T-helper 17 cell (primary cell): Measurements from ENCODE around the gene SPSB4. TPM values are rescaled to one million over a fixed set of nuclear protein-coding genes. Genes with fewer than 3 reads are reported as not detected.

Source experiments
- ATAC-seq: fragments of 150-1000 bp; cut with Tn5 transposase; 2 replicates; pipeline ENCODE4 v1.10.0; 2021; ENCODE audit warnings: mild to moderate bottlenecking, moderate library complexity
- DNase-seq, 3 donors: peaks; one replicate each; pipeline versions ENCODE4 v3.0.0 to v3.0.0-alpha.2; 2020 to 2021
- H3K9me3 ChIP-seq: one replicate; pipeline ENCODE4 v1.7.0; 2013; ENCODE audit warnings: low read length, mild to moderate bottlenecking; ENCODE audit not compliant: control insufficient read depth, poor library complexity, severe bottlenecking
- H3K27ac Mint-ChIP-seq: one replicate; pipeline ENCODE4 v1.8.0; 2022; ENCODE audit warnings: mild to moderate bottlenecking, moderate library complexity, mixed read lengths
- H3K27me3 Mint-ChIP-seq: one replicate; pipeline ENCODE4 v1.8.0; 2022; ENCODE audit warnings: mixed read lengths
- H3K36me3 Mint-ChIP-seq: one replicate; pipeline ENCODE4 v1.8.0; 2022; ENCODE audit warnings: low read depth, mixed read lengths
- H3K4me1 Mint-ChIP-seq: one replicate; pipeline ENCODE4 v1.8.0; 2022; ENCODE audit warnings: mild to moderate bottlenecking, mixed read lengths
- H3K4me3 Mint-ChIP-seq: one replicate; pipeline ENCODE4 v1.8.0; 2022; ENCODE audit warnings: mild to moderate bottlenecking, moderate library complexity, mixed read lengths
- total RNA-seq, 4 donors: library from RNA in 2 of 4; stranded (reverse) in 2 of 4; gene quantifications; one replicate each; pipeline ENCODE4 v1.2.3 and lab custom pipeline; 2022 to 2026

The SPSB4 gene
- total RNA-seq, 2 donors from 2014 or later: not detected

DNA sequence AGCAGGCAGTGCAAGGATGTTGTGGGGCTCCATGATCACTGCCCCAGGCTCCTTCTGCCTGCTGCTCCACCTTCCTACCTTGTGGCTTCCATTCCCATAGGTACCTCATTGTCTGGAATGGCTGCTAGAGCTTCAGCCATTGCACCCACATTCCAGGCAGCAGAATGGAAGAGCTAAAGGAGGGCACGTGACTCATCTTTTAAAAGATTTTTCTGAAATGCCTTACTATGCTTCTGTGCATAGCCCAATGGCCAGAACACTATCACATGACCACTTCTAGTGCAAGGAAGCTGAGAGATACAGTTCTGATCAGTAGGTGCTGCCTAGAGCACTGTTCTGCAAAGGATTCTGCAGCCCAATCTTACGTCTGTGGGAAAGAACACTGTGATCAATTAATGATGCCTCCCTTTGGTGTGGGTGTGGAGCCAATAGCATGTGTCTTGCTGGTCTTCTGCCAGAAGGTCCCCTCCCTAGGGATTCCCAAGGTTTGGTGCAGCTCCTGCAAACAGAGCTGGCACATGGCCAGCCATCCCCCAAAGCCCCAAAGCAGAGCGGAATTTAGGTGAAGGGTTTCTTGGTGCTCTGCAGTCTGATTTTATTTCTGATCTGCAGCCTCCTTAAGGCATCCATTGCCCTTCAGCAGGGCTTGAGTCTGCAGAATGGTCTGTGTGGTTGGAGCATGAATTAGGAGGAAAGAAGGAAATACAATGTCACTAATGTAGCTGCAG, 34.4 kb downstream of the SPSB4 start:
- H3K27ac Mint-ChIP-seq: no peak overlapping the region
- no peaks in the 10 kb centered on the region for H3K9me3 ChIP-seq
- peaks cover 4% of the 10 kb centered on the region for H3K4me1 Mint-ChIP-seq
- DNase-seq: no peak
- H3K27me3 Mint-ChIP-seq: peaks cover 76% of the 10 kb centered on the region
- no peak overlapping the region for H3K4me3 Mint-ChIP-seq
- peaks cover 6% of the 10 kb centered on the region for H3K36me3 Mint-ChIP-seq
- no peak for ATAC-seq

GRCh38 chr3:141086188-141086587, 35.0 kb downstream of the SPSB4 start:
- DNase-seq (no peak), ATAC-seq (no peak)
- H3K4me3 Mint-ChIP-seq: no peak overlapping the region
- peaks cover 77% of the 10 kb centered on the region for H3K27me3 Mint-ChIP-seq
- peaks cover 6% of the 10 kb centered on the region for H3K36me3 Mint-ChIP-seq
- H3K4me1 Mint-ChIP-seq: peaks cover 4% of the 10 kb centered on the region
- H3K27ac Mint-ChIP-seq: no peak overlapping the region
- H3K9me3 ChIP-seq: no peaks in the 10 kb centered on the region

- Mint-ChIP-seq H3K4me3 (no peak overlapping the region), H3K27me3 (peaks cover 74% of the 10 kb centered on the region), H3K27ac (no peak overlapping the region), H3K36me3 (peaks cover 6% of the 10 kb centered on the region), H3K4me1 (peaks cover 4% of the 10 kb centered on the region)
- ATAC-seq (no peak), DNase-seq (no peak)
- no peaks in the 10 kb centered on the region for H3K9me3 ChIP-seq
Measured at GRCh38 chr3:141087076-141087777, 36.1 kb downstream of the SPSB4 start.

DNA sequence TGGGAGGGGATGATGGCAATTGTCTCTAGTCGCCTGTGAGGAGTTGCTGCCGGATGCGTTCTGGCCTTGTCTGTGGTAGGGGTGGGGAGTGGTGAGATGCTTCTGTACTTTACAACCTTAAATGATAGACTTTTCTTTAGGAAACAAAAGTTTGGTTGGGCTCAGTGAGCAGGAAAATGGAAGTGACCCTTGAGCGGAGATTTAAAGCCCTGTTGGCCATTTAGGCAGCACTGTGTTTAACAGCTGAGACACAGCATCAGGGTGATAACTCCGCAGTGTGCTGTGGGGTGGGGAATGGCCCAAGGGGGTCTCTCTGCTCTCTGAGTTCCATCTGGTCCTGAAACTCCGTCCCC, 36.6 kb downstream of the SPSB4 start:
- Mint-ChIP-seq H3K27ac (no peak overlapping the region), H3K4me3 (no peak overlapping the region), H3K4me1 (peaks cover 4% of the 10 kb centered on the region), H3K27me3 (peaks cover 69% of the 10 kb centered on the region), H3K36me3 (peaks cover 6% of the 10 kb centered on the region)
- no peak for DNase-seq
- no peak for ATAC-seq
- H3K9me3 ChIP-seq: no peaks in the 10 kb centered on the region

- ATAC-seq: no peak
- H3K4me3 Mint-ChIP-seq: no peak overlapping the region
Measured at GRCh38 chr3:141089339-141090152, 38.4 kb downstream of the SPSB4 start.

DNA sequence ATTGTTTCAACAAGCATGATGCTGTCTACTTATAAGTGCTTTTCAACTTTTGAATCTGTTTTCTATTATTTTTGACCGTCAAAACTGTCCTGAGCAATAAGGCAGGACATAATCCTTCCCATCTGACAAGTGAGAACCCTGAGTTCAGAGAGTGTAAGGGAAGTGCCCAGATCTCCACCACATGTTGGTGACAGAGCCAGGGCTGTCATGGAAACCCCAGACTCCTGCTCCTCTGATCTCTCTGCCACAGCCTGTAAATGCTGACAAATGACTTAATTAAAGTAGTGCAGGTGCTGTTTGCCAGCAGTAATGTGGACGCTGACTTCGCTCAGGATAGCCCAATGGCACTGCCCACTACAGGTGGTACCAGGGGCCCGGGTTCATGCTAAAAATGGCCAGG, 40.3 kb downstream of the SPSB4 start:
- H3K36me3 Mint-ChIP-seq: peaks cover 6% of the 10 kb centered on the region
- H3K4me3 Mint-ChIP-seq: no peak overlapping the region
- ATAC-seq (no peak), DNase-seq (no peak)
- no peak overlapping the region for H3K27ac Mint-ChIP-seq
- no peaks in the 10 kb centered on the region for H3K9me3 ChIP-seq
- peaks cover 43% of the 10 kb centered on the region for H3K27me3 Mint-ChIP-seq
- H3K4me1 Mint-ChIP-seq: peaks cover 3% of the 10 kb centered on the region

More at GRCh38 chr3:141089339-141090152, 38.4 kb downstream of the SPSB4 start:
- H3K27me3 Mint-ChIP-seq: peaks cover 62% of the 10 kb centered on the region
- no peaks in the 10 kb centered on the region for H3K9me3 ChIP-seq
- no peak overlapping the region for H3K27ac Mint-ChIP-seq
- H3K36me3 Mint-ChIP-seq: peaks cover 6% of the 10 kb centered on the region
- DNase-seq: no peak
- H3K4me1 Mint-ChIP-seq: peaks cover 3% of the 10 kb centered on the region

DNA sequence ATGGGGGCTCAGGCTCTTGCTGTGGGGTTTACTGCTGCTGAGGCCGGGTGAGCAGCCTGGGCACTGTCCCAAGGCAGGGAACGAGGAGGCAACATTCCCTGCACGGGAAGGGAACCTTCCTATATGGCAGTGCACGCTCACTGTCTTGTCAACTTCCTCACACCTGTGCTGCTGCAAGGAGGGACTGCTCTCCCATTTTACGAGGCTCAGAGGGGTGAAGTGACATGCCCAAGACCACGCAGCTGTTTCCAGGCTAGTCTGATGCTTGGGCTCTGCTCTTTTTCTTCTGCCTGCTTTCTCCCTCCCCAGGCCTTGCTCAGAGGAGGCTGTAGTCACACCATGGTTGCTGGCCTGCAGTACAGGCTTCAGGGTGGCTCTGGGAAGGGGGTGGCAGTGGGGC, 41.5 kb downstream of the SPSB4 start:
- no peaks in the 10 kb centered on the region for H3K9me3 ChIP-seq
- peaks cover 6% of the 10 kb centered on the region for H3K36me3 Mint-ChIP-seq

GRCh38 chr3:141093397-141093796, 42.2 kb downstream of the SPSB4 start:
- ATAC-seq: no peak
- Mint-ChIP-seq H3K27ac (no peak overlapping the region), H3K36me3 (peaks cover 6% of the 10 kb centered on the region), H3K4me1 (peaks cover 3% of the 10 kb centered on the region), H3K4me3 (no peak overlapping the region), H3K27me3 (peaks cover 27% of the 10 kb centered on the region)
- no peak for DNase-seq
- no peaks in the 10 kb centered on the region for H3K9me3 ChIP-seq

More for the DNA sequence above, 41.5 kb downstream of the SPSB4 start:
- peaks cover 3% of the 10 kb centered on the region for H3K4me1 Mint-ChIP-seq
- no peak for ATAC-seq
- no peak overlapping the region for H3K4me3 Mint-ChIP-seq
- DNase-seq: no peak
- no peak overlapping the region for H3K27ac Mint-ChIP-seq
- H3K27me3 Mint-ChIP-seq: peaks cover 33% of the 10 kb centered on the region

GRCh38 chr3:141093971-141094684, 43.0 kb downstream of the SPSB4 start:
- H3K4me3 Mint-ChIP-seq: no peak overlapping the region
- DNase-seq (no peak), ATAC-seq (no peak)
- H3K9me3 ChIP-seq: no peaks in the 10 kb centered on the region
- H3K27me3 Mint-ChIP-seq: peaks cover 19% of the 10 kb centered on the region
- H3K4me1 Mint-ChIP-seq: no peaks in the 10 kb centered on the region
- H3K27ac Mint-ChIP-seq: no peak overlapping the region
- peaks cover 4% of the 10 kb centered on the region for H3K36me3 Mint-ChIP-seq

DNA sequence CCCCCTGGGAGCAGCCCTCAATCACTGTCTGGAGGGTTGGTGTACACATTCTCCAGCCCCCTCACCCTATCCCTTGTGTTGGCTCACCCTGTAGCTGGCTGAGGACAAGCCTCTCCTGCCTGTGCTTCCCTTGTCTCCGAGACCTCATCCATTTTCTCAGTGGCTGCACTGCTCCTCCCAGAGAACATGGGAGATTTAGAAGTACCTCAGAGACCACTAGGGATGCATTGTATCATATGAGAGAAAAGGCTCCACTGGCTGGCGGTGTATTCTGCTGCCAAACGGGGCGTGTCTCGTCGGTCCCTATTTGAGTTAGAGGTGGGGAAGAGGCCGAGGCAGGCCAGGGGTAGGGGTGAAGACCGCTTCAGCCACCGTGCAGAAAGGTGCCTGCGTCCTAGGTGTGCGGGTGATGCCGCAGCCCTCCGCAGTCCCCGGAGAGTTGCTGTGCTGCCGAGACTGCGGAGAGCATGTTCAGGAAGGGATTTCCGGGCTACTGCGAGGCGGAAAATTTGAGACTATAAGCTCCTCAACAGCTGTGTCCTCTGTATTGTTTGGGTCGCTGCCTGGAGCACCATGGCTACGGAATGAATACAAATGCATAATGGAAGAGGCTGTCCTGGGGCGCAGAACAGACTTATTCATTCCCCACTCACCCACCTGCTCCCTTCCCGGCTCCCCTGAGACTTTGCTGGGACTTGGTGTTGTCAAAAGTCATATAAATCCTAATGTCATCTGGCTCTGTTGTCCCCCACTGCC, 43.8 kb downstream of the SPSB4 start:
- Mint-ChIP-seq H3K36me3 (peaks cover 4% of the 10 kb centered on the region), H3K27me3 (peaks cover 15% of the 10 kb centered on the region), H3K4me1 (no peaks in the 10 kb centered on the region), H3K4me3 (no peak overlapping the region), H3K27ac (no peak overlapping the region)
- no peak for DNase-seq
- H3K9me3 ChIP-seq: peaks cover 3% of the 10 kb centered on the region
- ATAC-seq: no peak

- no peak for DNase-seq
Measured at GRCh38 chr3:141095546-141095937, 44.4 kb downstream of the SPSB4 start.

GRCh38 chr3:141096164-141096563, 45.0 kb downstream of the SPSB4 start:
- Mint-ChIP-seq H3K36me3 (no peaks in the 10 kb centered on the region), H3K27ac (no peak overlapping the region), H3K27me3 (peaks cover 14% of the 10 kb centered on the region), H3K4me1 (no peaks in the 10 kb centered on the region), H3K4me3 (no peak overlapping the region)
- no peak for DNase-seq
- H3K9me3 ChIP-seq: peaks cover 3% of the 10 kb centered on the region
- ATAC-seq: no peak

More at GRCh38 chr3:141095546-141095937, 44.4 kb downstream of the SPSB4 start:
- Mint-ChIP-seq H3K4me1 (no peaks in the 10 kb centered on the region), H3K27me3 (peaks cover 15% of the 10 kb centered on the region), H3K4me3 (no peak overlapping the region), H3K27ac (no peak overlapping the region), H3K36me3 (no peaks in the 10 kb centered on the region)
- ATAC-seq: no peak
- peaks cover 3% of the 10 kb centered on the region for H3K9me3 ChIP-seq
